ENCODE measurements around the gene ARX.

GRCh38 chrX:25007059-25008053 is 8.4 kb downstream of the ARX start:
- no peak for TF ChIP-seq CTCF (IDR thresholded peaks at IDR 0.05; ENCODE audit: poor library complexity, severe bottlenecking)
- TF ChIP-seq TAF1 (IDR thresholded peaks at IDR 0.05; ENCODE audit: low read depth), result no peak
- no peak for TF ChIP-seq POLR2AphosphoS5 (IDR thresholded peaks at IDR 0.05)
- TF ChIP-seq EP300 (conservative IDR thresholded peaks at IDR 0.05; ENCODE audit: poor library complexity, severe bottlenecking), result no peak
- no peak for TF ChIP-seq RAD21 (conservative IDR thresholded peaks at IDR 0.05)
- no peak for TF ChIP-seq REST (IDR thresholded peaks at IDR 0.05; ENCODE audit: borderline replicate concordance)
- TF ChIP-seq EZH2 (IDR thresholded peaks at IDR 0.05; ENCODE audit: borderline replicate concordance, insufficient read depth, low read length, poor library complexity, severe bottlenecking), result no peak
- no peak for TF ChIP-seq SMC3 (conservative IDR thresholded peaks at IDR 0.05; ENCODE audit: poor library complexity)
- no peak for TF ChIP-seq MXI1 (conservative IDR thresholded peaks at IDR 0.05; ENCODE audit: poor library complexity, severe bottlenecking)

All from neural cell (in vitro differentiated cells).